HEK293 (cell line): ENCODE results near the gene COMMD10.

ENCODE experiments used
- GLIS2 ChIP-seq: fragments of 450-650 bp; formaldehyde crosslinking; IDR thresholded peaks from 2 replicates; pipeline ENCODE4 v1.5.1; 2016; ENCODE audit warnings: missing biosample characterization, missing genetic modification characterization
- HOXC10 ChIP-seq: sonication (generic); formaldehyde crosslinking; IDR thresholded peaks from 2 replicates; pipeline ENCODE4 v1.8.1; 2023; ENCODE audit warnings: mild to moderate bottlenecking, missing genetic modification reagents
- KLF10 ChIP-seq: fragments of 450-650 bp; IDR thresholded peaks from 2 replicates; pipeline ENCODE4 v1.5.1; 2018; ENCODE audit warnings: missing biosample characterization, mild to moderate bottlenecking, missing genetic modification characterization
- KLF7 ChIP-seq: fragments of 450-650 bp; formaldehyde crosslinking; IDR thresholded peaks from 2 replicates; pipeline ENCODE4 v1.5.1; 2016; ENCODE audit warnings: missing biosample characterization, missing genetic modification characterization, borderline replicate concordance
- SCRT1 ChIP-seq: fragments of 450-650 bp; formaldehyde crosslinking; IDR thresholded peaks from 2 replicates; pipeline ENCODE4 v1.5.1; 2016; ENCODE audit warnings: missing biosample characterization, missing genetic modification characterization, borderline replicate concordance
- ZBTB1 ChIP-seq: fragments of 450-650 bp; formaldehyde crosslinking; IDR thresholded peaks from 2 replicates; pipeline ENCODE4 v1.5.1; 2016; ENCODE audit warnings: missing biosample characterization, missing genetic modification characterization
- ZBTB48 ChIP-seq: fragments of 450-650 bp; formaldehyde crosslinking; IDR thresholded peaks from 2 replicates; pipeline ENCODE4 v1.5.1; 2016; ENCODE audit warnings: missing biosample characterization, missing genetic modification characterization
- ZIC2 ChIP-seq: fragments of 450-650 bp; formaldehyde crosslinking; IDR thresholded peaks from 2 replicates; pipeline ENCODE4 v1.5.1; 2016; ENCODE audit warnings: missing biosample characterization, missing genetic modification characterization
- ZNF121 ChIP-seq: fragments of 450-650 bp; formaldehyde crosslinking; IDR thresholded peaks from 2 replicates; pipeline ENCODE4 v1.5.1; 2016; ENCODE audit warnings: missing biosample characterization, missing genetic modification characterization
- ZNF175 ChIP-seq: fragments of 450-650 bp; formaldehyde crosslinking; IDR thresholded peaks from 2 replicates; pipeline ENCODE4 v1.5.1; 2016; ENCODE audit warnings: missing biosample characterization, missing genetic modification characterization
- ZNF19 ChIP-seq: fragments of 450-650 bp; formaldehyde crosslinking; IDR thresholded peaks from 2 replicates; pipeline ENCODE4; 2016; ENCODE audit warnings: missing biosample characterization, missing genetic modification characterization, low read depth
- ZNF223 ChIP-seq: fragments of 450-650 bp; formaldehyde crosslinking; IDR thresholded peaks from 2 replicates; pipeline ENCODE4 v1.5.1; 2016; ENCODE audit warnings: missing biosample characterization, missing genetic modification characterization
- ZNF23 ChIP-seq: fragments of 450-650 bp; formaldehyde crosslinking; IDR thresholded peaks from 2 replicates; pipeline ENCODE4 v1.5.1; 2016; ENCODE audit warnings: missing biosample characterization, missing genetic modification characterization, borderline replicate concordance
- ZNF292 ChIP-seq: fragments of 450-650 bp; formaldehyde crosslinking; IDR thresholded peaks from 2 replicates; pipeline ENCODE4 v1.5.1; 2016; ENCODE audit warnings: low read depth, missing biosample characterization, missing genetic modification characterization, borderline replicate concordance
- ZNF366 ChIP-seq: fragments of 450-650 bp; formaldehyde crosslinking; conservative IDR thresholded peaks from 2 replicates; pipeline ENCODE4 v1.5.1; 2016; ENCODE audit warnings: missing biosample characterization, missing genetic modification characterization
- ZNF404 ChIP-seq: fragments of 450-650 bp; formaldehyde crosslinking; IDR thresholded peaks from 2 replicates; pipeline ENCODE4 v1.5.1; 2017; ENCODE audit warnings: missing biosample characterization, missing genetic modification characterization
- ZNF426 ChIP-seq: fragments of 450-650 bp; formaldehyde crosslinking; IDR thresholded peaks from 2 replicates; pipeline ENCODE4 v1.5.1; 2017; ENCODE audit warnings: missing biosample characterization, missing genetic modification characterization, mild to moderate bottlenecking, inconsistent platforms, moderate library complexity
- ZNF501 ChIP-seq: fragments of 450-650 bp; formaldehyde crosslinking; IDR thresholded peaks from 2 replicates; pipeline ENCODE4 v1.5.1; 2016; ENCODE audit warnings: missing biosample characterization, missing genetic modification characterization
- ZNF514 ChIP-seq: fragments of 450-650 bp; formaldehyde crosslinking; IDR thresholded peaks from 2 replicates; pipeline ENCODE4 v1.5.1; 2016; ENCODE audit warnings: missing biosample characterization, missing genetic modification characterization
- ZNF549 ChIP-seq: fragments of 450-650 bp; IDR thresholded peaks from 2 replicates; pipeline ENCODE4 v1.5.1; 2018; ENCODE audit warnings: missing biosample characterization, missing genetic modification characterization, mild to moderate bottlenecking, inconsistent platforms, moderate library complexity
- ZNF585B ChIP-seq: fragments of 450-650 bp; formaldehyde crosslinking; IDR thresholded peaks from 2 replicates; pipeline ENCODE4 v1.5.1; 2016; ENCODE audit warnings: missing biosample characterization, missing genetic modification characterization
- ZNF600 ChIP-seq: fragments of 450-650 bp; formaldehyde crosslinking; IDR thresholded peaks from 2 replicates; pipeline ENCODE4 v1.5.1; 2016; ENCODE audit warnings: missing biosample characterization, missing genetic modification characterization
- ZNF623 ChIP-seq: fragments of 450-650 bp; formaldehyde crosslinking; IDR thresholded peaks from 2 replicates; pipeline ENCODE4 v1.5.1; 2016; ENCODE audit warnings: missing biosample characterization, missing genetic modification characterization
- ZNF629 ChIP-seq: fragments of 450-650 bp; formaldehyde crosslinking; IDR thresholded peaks from 2 replicates; pipeline ENCODE4 v1.5.1; 2017; ENCODE audit warnings: missing biosample characterization, missing genetic modification characterization
- ZNF654 ChIP-seq: fragments of 450-650 bp; formaldehyde crosslinking; IDR thresholded peaks from 2 replicates; pipeline ENCODE4 v1.5.1; 2016; ENCODE audit warnings: low read depth, missing biosample characterization, missing genetic modification characterization
- ZNF660 ChIP-seq: fragments of 450-650 bp; IDR thresholded peaks from 2 replicates; pipeline ENCODE4 v1.5.1; 2018; ENCODE audit warnings: missing biosample characterization, mild to moderate bottlenecking, missing genetic modification characterization
- ZNF670 ChIP-seq: fragments of 450-650 bp; formaldehyde crosslinking; IDR thresholded peaks from 2 replicates; pipeline ENCODE4 v1.5.1; 2016; ENCODE audit warnings: missing biosample characterization, missing genetic modification characterization, low read depth
- ZNF707 ChIP-seq: fragments of 450-650 bp; formaldehyde crosslinking; IDR thresholded peaks from 2 replicates; pipeline ENCODE4 v1.5.1; 2016; ENCODE audit warnings: missing biosample characterization, missing genetic modification characterization
- ZNF768 ChIP-seq: fragments of 450-650 bp; formaldehyde crosslinking; IDR thresholded peaks from 2 replicates; pipeline ENCODE4 v1.5.1; 2018; ENCODE audit warnings: missing biosample characterization, mild to moderate bottlenecking, missing genetic modification characterization
- ZXDB ChIP-seq: fragments of 450-650 bp; formaldehyde crosslinking; IDR thresholded peaks from 2 replicates; pipeline ENCODE4 v1.5.1; 2016; ENCODE audit warnings: missing biosample characterization, missing genetic modification characterization
- TF ChIP-seq, protein P1 (sequence below): fragments of 450-650 bp; formaldehyde crosslinking; IDR thresholded peaks from 2 replicates; pipeline ENCODE4 v1.5.1; 2016; ENCODE audit warnings: missing biosample characterization, missing genetic modification characterization
- TF ChIP-seq, protein P2 (sequence below): sonication (generic); formaldehyde crosslinking; IDR thresholded peaks from 2 replicates; pipeline ENCODE4 v1.8.1; 2022; ENCODE audit warnings: mild to moderate bottlenecking, moderate library complexity, missing genetic modification reagents
- TF ChIP-seq, protein P3 (sequence below): fragments of 450-650 bp; formaldehyde crosslinking; IDR thresholded peaks from 2 replicates; pipeline ENCODE4 v1.5.1; 2017; ENCODE audit warnings: missing biosample characterization, missing genetic modification characterization
- TF ChIP-seq, protein P4 (sequence below): fragments of 450-650 bp; formaldehyde crosslinking; IDR thresholded peaks from 2 replicates; pipeline ENCODE4 v1.5.1; 2016; ENCODE audit warnings: missing biosample characterization, missing genetic modification characterization
- TF ChIP-seq, protein P5 (sequence below): fragments of 450-650 bp; formaldehyde crosslinking; IDR thresholded peaks from 2 replicates; pipeline ENCODE4 v1.5.0; 2017; ENCODE audit warnings: missing biosample characterization, missing genetic modification characterization, borderline replicate concordance

Gene COMMD10

DNA sequence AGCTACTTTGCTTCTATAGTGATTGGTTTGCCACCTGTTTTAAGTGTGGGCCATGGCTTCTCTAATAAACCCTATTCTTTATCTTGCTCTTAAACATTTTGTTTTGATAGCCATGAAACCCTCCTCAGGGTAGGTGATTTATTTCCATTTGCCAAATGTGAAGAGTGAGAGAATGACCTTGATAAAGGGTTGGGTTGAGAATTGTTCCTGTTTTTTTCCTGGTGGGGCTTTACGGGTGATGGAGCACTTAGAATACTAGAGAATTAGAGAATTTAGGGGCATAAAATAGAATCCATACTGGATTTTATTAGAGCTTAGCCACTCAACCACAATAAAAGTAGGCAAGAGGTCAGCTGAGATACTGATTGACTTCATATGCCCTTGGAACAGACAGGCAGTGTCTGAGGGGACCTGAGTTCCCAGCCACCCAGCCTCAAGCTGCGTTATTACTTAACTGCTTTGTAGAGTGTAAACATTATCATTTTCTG, 68.9 kb downstream of the COMMD10 start (continued):
- TF ChIP-seq, protein P1, sequence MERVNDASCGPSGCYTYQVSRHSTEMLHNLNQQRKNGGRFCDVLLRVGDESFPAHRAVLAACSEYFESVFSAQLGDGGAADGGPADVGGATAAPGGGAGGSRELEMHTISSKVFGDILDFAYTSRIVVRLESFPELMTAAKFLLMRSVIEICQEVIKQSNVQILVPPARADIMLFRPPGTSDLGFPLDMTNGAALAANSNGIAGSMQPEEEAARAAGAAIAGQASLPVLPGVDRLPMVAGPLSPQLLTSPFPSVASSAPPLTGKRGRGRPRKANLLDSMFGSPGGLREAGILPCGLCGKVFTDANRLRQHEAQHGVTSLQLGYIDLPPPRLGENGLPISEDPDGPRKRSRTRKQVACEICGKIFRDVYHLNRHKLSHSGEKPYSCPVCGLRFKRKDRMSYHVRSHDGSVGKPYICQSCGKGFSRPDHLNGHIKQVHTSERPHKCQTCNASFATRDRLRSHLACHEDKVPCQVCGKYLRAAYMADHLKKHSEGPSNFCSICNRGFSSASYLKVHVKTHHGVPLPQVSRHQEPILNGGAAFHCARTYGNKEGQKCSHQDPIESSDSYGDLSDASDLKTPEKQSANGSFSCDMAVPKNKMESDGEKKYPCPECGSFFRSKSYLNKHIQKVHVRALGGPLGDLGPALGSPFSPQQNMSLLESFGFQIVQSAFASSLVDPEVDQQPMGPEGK (tag by site-specific recombination): no peak
- TF ChIP-seq ZNF426 (tag by site-specific recombination): no peak
- TF ChIP-seq HOXC10 (CRISPR knock-in tag): no peak
- no peak for TF ChIP-seq GLIS2
- TF ChIP-seq ZNF707 (tag by site-specific recombination): no peak
- TF ChIP-seq ZBTB1 (tag by site-specific recombination): no peak
- no peak for TF ChIP-seq ZNF404
- 0 out of 2 replicates have a peak, but pooled peaks have one; percentile 24 for TF ChIP-seq ZNF629 (tag by site-specific recombination)
- peak; percentile 15; the same call in 1 of the 2 replicates for TF ChIP-seq ZIC2 (tag by site-specific recombination)
- TF ChIP-seq KLF10 (tag by site-specific recombination): peak; percentile 59
- TF ChIP-seq, protein P2, sequence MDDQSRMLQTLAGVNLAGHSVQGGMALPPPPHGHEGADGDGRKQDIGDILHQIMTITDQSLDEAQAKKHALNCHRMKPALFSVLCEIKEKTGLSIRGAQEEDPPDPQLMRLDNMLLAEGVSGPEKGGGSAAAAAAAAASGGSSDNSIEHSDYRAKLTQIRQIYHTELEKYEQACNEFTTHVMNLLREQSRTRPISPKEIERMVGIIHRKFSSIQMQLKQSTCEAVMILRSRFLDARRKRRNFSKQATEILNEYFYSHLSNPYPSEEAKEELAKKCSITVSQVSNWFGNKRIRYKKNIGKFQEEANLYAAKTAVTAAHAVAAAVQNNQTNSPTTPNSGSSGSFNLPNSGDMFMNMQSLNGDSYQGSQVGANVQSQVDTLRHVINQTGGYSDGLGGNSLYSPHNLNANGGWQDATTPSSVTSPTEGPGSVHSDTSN (CRISPR knock-in tag): no peak
- TF ChIP-seq ZNF670 (tag by site-specific recombination): no peak
- no peak for TF ChIP-seq ZNF654
- peak; percentile 62; the same call in 1 of the 2 replicates for TF ChIP-seq KLF7 (tag by site-specific recombination)
- TF ChIP-seq ZNF366: no peak
- peak; percentile 75 for TF ChIP-seq ZXDB (tag by site-specific recombination)
- TF ChIP-seq, protein P3, sequence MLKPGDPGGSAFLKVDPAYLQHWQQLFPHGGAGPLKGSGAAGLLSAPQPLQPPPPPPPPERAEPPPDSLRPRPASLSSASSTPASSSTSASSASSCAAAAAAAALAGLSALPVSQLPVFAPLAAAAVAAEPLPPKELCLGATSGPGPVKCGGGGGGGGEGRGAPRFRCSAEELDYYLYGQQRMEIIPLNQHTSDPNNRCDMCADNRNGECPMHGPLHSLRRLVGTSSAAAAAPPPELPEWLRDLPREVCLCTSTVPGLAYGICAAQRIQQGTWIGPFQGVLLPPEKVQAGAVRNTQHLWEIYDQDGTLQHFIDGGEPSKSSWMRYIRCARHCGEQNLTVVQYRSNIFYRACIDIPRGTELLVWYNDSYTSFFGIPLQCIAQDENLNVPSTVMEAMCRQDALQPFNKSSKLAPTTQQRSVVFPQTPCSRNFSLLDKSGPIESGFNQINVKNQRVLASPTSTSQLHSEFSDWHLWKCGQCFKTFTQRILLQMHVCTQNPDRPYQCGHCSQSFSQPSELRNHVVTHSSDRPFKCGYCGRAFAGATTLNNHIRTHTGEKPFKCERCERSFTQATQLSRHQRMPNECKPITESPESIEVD (tag by site-specific recombination): peak; percentile 99
- TF ChIP-seq ZNF223 (tag by site-specific recombination): no peak
- TF ChIP-seq, protein P4, sequence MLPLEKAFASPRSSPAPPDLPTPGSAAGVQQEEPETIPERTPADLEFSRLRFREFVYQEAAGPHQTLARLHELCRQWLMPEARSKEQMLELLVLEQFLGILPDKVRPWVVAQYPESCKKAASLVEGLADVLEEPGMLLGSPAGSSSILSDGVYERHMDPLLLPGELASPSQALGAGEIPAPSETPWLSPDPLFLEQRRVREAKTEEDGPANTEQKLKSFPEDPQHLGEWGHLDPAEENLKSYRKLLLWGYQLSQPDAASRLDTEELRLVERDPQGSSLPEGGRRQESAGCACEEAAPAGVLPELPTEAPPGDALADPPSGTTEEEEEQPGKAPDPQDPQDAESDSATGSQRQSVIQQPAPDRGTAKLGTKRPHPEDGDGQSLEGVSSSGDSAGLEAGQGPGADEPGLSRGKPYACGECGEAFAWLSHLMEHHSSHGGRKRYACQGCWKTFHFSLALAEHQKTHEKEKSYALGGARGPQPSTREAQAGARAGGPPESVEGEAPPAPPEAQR (tag by site-specific recombination): no peak
- no peak for TF ChIP-seq ZNF292 (tag by site-specific recombination)
- TF ChIP-seq ZBTB48 (tag by site-specific recombination): no peak
- no peak for TF ChIP-seq ZNF23 (tag by site-specific recombination)
- TF ChIP-seq ZNF175 (tag by site-specific recombination): no peak
- no peak for TF ChIP-seq ZNF501
- no peak for TF ChIP-seq ZNF623 (tag by site-specific recombination)
- TF ChIP-seq ZNF600 (tag by site-specific recombination): no peak
- TF ChIP-seq ZNF121: no peak
- TF ChIP-seq ZNF768 (tag by site-specific recombination): no peak
- no peak for TF ChIP-seq ZNF585B
- TF ChIP-seq, protein P5, sequence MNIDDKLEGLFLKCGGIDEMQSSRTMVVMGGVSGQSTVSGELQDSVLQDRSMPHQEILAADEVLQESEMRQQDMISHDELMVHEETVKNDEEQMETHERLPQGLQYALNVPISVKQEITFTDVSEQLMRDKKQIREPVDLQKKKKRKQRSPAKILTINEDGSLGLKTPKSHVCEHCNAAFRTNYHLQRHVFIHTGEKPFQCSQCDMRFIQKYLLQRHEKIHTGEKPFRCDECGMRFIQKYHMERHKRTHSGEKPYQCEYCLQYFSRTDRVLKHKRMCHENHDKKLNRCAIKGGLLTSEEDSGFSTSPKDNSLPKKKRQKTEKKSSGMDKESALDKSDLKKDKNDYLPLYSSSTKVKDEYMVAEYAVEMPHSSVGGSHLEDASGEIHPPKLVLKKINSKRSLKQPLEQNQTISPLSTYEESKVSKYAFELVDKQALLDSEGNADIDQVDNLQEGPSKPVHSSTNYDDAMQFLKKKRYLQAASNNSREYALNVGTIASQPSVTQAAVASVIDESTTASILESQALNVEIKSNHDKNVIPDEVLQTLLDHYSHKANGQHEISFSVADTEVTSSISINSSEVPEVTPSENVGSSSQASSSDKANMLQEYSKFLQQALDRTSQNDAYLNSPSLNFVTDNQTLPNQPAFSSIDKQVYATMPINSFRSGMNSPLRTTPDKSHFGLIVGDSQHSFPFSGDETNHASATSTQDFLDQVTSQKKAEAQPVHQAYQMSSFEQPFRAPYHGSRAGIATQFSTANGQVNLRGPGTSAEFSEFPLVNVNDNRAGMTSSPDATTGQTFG (tag by site-specific recombination): no peak
- no peak for TF ChIP-seq ZNF19 (tag by site-specific recombination)
- TF ChIP-seq ZNF660 (tag by site-specific recombination): no peak
- TF ChIP-seq ZNF549 (tag by site-specific recombination): no peak
- TF ChIP-seq SCRT1 (tag by site-specific recombination): peak; percentile 88
- TF ChIP-seq ZNF514 (tag by site-specific recombination): no peak
